ENCODE results near the gene GOLGA6L10. TPM values are rescaled to one million over a fixed set of nuclear protein-coding genes. Genes with fewer than 3 reads are reported as not detected.
"Not testable (repeated sequence)": the region's sequence is repeated elsewhere in the genome, so short reads cannot be mapped to it uniquely, and the experiment has no call there.

GOLGA6L10 gene
- total RNA-seq, 1 donor = 0.45 TPM

DNA sequence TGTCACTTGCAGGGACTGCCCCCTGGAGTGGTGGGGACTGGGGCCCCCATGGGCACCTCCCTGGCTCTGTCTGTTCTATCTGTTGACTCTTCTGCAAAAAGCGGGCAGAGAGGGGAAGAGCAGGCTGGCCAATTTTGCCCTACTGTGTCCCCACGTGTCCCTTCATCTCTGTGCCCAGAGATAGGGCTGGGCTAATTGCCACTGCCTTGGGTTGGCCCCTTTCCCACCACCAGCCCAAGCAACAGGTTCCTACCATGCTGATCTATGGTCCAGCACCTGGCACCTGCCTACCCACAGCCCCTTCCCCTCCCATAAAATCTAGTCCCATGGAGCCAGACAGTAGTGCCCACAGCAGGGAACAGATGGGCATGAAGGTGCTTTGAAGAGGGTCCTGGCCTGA lies 14.3 kb downstream of the GOLGA6L10 start:
- DNase-seq (ENCODE audit: low read depth); H3K4me3 ChIP-seq (ENCODE audit: low read depth, low read length): not testable (repeated sequence)

DNA sequence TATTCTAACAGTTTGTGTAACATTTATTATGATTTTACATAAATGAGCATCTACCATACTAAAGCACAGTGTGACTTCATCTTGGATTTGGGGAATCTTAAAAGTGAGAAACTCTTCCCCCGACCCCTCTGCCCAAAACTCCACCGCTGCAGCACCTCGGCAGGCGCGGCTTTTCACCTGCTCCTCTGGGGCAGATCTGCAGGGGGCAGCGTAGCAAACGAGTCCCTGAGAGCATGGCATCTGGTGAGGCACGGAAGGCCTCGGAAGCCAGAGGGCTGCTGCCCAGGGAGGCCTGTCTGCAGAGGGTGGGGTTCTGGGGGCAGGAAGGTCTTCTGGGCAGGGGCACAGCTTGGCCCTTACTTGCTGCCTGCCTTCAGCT lies 14.7 kb downstream of the GOLGA6L10 start:
- not testable (repeated sequence) for H3K4me3 ChIP-seq (ENCODE audit: low read depth, low read length); DNase-seq (ENCODE audit: low read depth)

DNA sequence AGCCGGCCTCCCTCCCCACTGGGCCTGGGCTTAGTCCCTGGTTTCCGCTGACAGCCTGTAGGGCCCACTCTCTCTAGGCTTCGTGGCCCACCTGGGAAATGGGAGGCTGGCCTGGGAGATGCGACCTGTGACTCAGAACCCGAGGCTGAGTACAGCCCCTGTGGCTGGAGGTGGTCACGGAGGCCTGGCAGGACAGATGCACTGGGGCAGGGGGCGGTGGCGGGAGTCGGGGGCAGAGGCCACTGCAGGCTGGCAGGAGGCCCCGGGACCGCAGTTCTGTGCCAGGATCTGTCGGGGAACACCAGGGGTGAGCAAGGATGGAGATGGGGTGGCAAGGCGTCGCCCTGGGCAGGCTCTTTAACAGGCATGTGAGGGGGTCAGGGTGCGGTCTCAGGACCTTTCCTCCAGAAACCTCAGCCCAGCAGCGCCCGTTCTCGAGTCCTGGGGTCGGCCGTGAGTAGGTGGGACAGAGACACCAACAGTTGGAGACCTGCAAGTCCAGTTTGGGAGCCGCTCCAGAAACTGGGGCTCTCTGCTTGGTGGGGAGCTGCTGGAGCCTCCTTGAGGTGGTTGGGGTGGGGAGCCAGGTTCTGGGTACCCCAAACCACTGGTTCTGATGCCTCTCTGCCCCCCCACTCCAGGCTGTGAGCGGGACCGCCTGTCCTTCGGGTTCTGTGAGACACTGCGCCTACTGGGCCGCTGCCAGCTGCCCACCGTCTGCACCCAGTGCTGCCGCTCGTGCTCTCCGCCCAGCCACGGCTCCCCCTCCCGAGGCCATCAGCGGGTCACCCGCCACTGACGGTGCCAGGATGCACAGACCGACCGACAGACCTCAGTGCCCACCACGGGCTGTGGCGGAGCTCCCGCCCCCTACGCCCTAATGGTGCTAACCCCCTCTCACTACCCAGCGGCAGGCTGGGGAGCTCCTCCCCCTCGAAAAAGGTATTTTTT lies 15.4 kb downstream of the GOLGA6L10 start:
- DNase-seq (ENCODE audit: low read depth) = peak; percentile 1
- not testable (repeated sequence) for H3K4me3 ChIP-seq (ENCODE audit: low read depth, low read length)

DNA sequence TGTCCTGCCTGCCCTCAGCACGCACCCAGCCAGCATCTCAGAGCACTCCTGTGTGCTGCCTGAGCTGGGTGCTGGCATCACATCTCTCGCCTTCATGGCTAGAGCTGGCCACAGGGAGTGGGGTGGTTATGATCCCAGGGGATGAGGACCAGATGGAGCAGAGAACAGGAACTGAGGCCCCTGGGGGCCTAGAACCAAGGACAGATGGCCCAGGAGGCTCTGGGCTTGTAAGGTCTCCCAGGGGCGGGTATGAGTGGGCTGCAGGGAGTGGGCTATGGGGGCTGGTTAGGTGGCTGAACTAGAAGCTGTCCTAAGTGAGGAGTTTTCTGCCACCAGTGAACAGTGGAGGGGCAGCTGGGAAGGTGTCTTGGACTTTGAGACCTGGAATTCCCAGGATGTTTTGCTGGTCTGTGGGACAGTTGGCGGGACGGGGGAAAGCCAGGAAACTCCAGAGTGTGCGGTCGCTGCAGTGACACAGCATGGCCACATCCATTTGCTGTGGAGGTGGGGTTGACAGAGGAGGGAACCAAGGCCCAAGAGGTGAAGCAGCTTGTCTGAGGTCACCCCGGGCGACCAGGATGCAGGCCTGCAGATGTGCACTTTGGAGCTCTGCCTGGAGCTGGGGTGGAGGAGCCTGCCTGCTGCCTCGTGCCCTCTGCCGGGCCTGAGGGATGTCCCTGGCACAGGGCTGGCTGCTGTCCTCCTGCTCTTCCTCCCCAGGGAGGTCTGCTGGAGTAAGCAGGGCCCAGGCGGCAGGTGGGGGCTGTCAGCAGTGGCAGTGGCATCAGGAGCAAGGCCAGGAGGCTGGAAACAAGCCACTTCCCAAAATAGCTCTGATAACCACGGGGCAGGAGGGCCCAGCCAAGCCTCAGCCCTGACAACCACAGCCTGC lies 16.3 kb downstream of the GOLGA6L10 start:
- peak; percentile 11 for DNase-seq (ENCODE audit: low read depth)
- H3K4me3 ChIP-seq (ENCODE audit: low read depth, low read length) = not testable (repeated sequence)

DNA sequence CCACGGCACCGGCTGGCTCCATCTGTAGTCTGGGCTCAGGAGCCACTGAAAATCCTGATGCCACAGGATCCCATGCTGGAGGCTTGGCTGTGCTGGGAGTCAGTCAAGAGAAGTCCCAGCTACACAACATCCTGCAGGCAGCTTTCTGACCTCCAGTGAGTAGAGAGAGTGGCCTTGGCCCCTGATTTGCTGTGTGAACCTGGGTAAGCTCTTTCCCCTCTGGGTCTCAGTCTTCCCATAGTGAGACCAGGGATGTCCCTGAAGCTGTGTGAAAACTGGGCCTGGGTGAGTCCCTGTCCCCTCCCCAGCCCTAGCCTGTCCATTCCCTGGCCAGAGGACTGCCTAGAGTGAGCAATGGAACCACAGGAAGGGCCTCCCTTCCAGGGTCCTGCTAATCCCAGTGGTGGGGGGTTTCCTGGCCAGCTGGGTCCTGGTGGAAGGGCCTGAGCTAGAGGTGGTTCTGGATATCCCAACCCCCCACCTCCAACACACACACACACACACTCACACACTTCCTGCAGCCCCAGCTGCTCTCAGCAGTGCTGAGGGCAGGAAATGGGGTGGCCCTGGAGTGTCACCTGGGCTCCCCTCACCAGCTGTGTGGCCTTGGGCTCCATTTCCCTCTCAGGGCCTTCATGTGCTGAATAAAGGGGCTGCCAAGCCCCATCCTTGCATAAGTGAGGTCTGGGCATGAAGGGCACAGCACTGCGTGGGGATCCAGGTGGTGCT lies 17.5 kb downstream of the GOLGA6L10 start:
- not testable (repeated sequence) for DNase-seq (ENCODE audit: low read depth); H3K4me3 ChIP-seq (ENCODE audit: low read depth, low read length)

DNA sequence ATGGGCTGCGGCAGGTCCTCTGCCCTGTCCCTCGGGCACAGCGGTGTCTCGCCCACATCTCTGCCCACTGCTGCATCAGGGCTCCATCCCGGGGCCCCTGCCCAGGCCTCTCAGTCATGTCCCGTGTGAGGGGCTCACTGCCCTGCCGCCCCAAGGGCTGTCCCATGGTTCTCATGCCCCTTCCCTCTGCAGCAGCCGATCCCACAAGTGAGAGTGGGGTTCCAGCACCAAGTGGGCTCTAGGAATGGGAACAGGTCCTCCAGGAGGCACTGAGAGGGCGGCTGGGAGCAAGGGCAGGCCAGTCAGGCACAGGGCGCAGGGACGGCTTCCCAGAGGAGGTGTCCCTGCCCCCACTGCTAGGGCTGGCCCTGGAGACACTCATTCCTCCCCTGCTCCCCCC lies 18.4 kb downstream of the GOLGA6L10 start:
- DNase-seq (ENCODE audit: low read depth); H3K4me3 ChIP-seq (ENCODE audit: low read depth, low read length): not testable (repeated sequence)

DNA sequence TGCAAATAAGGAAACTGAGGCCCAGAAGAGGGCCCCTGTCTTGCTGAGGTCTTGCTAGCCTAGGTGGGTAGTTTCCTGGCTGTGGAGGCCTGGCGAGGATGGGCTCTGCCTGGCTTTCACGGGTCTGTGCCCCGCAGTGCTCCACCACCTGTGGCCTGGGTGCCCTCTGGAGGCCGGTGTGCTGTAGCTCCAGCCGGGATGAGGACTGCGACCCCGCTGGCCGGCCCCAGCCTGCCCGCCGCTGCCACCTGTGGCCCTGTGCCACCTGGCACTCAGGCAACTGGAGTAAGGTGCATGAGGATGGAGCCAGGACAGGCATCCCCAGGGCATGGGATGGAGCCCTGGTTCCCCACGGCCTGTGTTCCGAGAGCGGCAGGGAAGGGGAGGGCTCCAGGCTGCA lies 20.2 kb downstream of the GOLGA6L10 start:
- DNase-seq (ENCODE audit: low read depth); H3K4me3 ChIP-seq (ENCODE audit: low read depth, low read length): not testable (repeated sequence)

DNA sequence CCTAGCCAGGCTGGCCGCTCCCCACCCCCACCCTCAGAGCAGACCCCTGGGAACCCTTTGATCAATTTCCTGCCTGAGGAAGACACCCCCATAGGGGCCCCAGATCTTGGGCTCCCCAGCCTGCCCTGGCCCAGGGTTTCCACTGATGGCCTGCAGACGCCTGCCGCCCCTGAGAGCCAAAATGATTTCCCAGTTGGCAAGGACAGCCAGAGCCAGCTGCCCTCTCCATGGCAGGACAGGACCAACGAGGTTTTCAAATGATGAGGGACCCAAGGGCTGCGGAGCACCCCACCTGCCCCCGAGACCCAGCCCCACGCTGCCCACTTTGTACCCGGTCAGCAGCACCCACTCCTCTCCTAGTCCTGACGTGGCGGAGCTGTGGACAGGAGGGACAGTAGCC lies 21.9 kb downstream of the GOLGA6L10 start:
- DNase-seq (ENCODE audit: low read depth); H3K4me3 ChIP-seq (ENCODE audit: low read depth, low read length): not testable (repeated sequence)

DNA sequence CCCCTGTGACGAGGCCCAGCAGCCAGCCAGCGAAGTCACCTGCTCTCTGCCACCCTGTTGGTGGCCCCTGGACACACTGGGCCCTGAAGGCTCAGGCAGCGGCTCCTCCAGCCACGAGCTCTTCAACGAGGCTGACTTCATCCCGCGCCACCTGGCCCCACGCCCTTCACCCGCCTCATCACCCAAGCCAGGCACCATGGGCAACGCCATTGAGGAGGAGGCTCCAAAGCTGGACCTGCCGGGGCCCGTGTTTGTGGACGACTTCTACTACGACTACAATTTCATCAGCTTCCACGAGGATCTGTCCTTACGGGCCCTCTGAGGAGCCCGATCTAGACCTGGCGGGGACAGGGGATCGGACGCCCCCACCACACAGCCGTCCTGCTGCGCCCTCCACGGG lies 22.4 kb downstream of the GOLGA6L10 start:
- not testable (repeated sequence) for DNase-seq (ENCODE audit: low read depth); H3K4me3 ChIP-seq (ENCODE audit: low read depth, low read length)

DNA sequence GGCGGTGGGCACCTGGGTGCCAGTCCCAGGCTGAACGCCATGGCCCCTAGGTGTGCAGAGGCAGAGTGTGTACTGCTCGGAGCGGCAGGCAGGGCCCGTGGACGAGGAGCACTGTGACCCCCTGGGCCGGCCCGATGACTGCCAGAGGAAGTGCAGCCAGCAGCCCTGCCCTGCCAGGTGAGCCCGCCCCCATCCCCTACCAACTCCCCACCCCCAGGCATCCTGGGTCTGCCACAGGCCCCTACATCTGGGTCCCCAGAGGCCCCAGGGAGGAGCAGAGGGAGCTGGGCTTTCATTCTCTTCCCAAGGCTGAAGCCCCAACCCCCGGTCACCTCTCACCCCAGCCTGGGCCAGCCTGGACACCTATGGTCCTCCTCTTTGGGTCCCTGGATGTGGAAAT lies 23.6 kb downstream of the GOLGA6L10 start:
- not testable (repeated sequence) for DNase-seq (ENCODE audit: low read depth); H3K4me3 ChIP-seq (ENCODE audit: low read depth, low read length)

DNA sequence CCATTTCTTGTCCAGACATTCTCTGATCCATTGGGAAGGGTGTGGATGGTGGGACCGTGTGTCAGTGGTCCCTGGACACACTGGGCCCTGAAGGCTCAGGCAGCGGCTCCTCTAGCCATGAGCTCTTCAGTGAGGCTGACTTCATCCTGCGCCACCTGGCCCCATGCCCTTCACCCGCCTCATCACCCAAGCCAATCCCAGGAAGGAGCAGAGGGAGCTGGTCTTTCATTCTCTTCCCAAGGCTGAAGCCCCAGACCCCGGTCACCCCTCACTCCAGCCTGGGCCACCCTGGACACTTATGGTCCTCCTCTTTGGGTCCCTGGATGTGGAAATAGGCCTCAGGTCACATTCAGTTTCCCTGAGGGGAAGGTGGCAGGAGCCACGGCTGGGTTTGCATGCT lies 24.4 kb downstream of the GOLGA6L10 start:
- DNase-seq (ENCODE audit: low read depth); H3K4me3 ChIP-seq (ENCODE audit: low read depth, low read length): not testable (repeated sequence)

DNA sequence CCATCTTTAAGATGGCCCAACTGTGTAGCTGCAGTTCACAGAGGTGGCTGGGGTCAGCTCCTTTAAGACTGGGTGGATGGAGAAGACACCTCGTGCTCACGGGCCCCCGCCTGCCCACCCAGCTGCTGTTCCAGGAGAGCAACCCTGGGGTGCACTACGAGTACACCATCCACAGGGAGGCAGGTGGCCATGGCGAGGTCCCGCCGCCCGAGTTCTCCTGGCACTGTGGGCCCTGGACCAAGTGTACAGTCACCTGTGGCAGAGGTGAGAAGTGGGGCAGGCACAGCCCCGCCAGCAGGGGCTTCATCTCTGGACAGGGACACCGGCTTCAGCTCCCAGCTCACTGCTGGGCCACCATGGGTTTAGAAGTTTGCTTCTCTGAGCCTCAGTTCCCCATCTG lies 26.8 kb downstream of the GOLGA6L10 start:
- DNase-seq (ENCODE audit: low read depth); H3K4me3 ChIP-seq (ENCODE audit: low read depth, low read length): not testable (repeated sequence)

DNA sequence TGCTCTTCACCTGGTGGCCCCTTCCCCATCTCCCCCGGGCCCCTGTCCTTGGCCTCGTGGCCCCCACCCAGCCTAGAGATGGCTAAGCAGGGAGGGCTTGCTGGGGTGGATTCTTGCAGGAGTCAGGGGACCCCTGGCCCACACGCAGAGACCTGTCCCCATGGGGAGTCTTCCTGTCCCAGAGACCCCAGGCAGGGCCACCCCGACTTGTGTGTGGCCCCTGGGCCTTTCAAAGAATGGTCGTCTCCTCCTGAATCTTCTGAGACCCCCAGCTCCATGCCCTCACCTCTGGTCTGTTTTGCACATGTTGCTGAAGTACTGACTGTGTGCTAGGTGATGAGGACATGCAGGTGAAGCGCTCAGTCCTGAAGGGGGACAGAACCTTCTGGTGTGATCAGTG lies 28.4 kb downstream of the GOLGA6L10 start:
- H3K4me3 ChIP-seq (ENCODE audit: low read depth, low read length); DNase-seq (ENCODE audit: low read depth): not testable (repeated sequence)

DNA sequence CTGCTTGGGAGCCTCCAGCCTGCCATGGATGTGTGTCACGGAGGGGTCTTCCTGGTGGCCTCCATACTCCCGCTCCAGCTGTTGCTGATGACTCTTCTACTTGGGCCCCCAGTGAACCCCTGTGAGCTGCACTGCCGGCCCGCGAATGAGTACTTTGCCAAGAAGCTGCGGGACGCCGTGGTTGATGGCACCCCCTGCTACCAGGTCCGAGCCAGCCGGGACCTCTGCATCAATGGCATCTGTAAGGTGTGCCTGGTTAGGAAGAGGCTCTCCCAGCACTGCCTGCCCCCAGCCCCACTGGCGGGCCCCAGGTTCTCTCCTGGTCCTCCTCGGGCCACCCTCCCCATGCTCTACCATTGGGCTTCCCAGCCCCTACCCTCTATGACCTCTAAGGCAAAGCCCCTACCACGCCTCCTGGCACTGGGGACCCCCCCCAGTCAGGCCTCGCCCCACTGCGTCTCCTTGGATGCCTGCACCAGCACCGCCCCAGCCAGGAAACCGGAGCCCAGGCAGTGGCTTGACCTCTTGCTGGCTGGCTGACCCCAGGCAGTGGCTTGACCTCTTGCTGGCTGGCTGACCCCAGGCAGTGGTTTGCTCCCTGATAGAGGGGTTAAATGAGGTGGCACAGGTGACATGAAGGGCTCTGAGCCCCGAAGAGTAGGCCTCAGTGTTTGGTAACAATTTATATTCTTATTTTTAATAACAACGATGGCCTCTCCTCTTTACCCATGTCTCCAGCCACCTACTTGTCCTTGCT lies 29.6 kb downstream of the GOLGA6L10 start:
- DNase-seq (ENCODE audit: low read depth); H3K4me3 ChIP-seq (ENCODE audit: low read depth, low read length): not testable (repeated sequence)

DNA sequence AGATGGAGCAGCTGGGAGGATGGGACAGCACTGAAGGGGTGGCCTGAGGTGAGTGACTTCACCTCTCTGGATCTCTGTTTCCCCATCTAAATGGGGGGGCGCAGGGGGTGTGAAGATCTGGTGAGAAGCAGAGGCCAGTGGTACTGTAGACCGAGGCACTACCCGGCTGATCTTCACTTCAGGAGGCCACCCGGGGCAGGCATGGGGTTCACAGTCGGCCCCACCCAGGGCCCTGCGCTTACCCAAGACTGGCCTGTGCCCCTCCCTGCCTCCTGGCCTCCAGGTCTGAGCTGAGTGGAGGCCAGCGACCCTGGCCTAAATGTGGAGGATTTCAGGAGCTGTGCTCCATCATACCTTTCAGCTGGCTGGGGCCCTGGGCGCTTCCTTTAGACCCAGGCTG lies 31.0 kb downstream of the GOLGA6L10 start:
- H3K4me3 ChIP-seq (ENCODE audit: low read depth, low read length); DNase-seq (ENCODE audit: low read depth): not testable (repeated sequence)

DNA sequence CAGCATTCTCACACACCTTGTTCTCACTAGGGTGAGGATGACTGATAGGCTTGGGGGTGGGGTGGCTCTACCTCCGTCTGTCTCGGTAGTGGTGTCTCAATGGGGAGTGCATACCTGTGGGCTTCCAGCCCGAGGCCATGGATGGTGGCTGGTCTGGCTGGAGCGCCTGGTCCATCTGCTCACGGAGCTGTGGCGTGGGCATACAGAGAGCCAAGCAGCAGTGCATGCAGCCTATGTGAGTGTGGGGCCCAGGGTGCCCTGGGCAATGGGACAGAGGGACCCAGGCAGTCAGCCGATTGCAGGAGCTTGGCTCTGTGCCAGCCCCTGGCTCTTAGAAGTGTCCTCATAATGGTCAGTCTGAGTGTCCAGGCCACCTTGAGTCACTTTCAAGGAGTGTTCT lies 31.8 kb downstream of the GOLGA6L10 start:
- DNase-seq (ENCODE audit: low read depth); H3K4me3 ChIP-seq (ENCODE audit: low read depth, low read length): not testable (repeated sequence)

All from fibroblast of the aortic adventitia (primary cell).